ENCODE measurements around the gene NDUFS7.

GRCh38 chr19:1418496-1418775, 34.7 kb downstream of the NDUFS7 start:
- TF ChIP-seq CTCF (IDR thresholded peaks at IDR 0.05): no peak
- no peak for TF ChIP-seq EP300 (IDR thresholded peaks at IDR 0.05)

Data from stomach (tissue), 4 donors.